Stimulated activated CD4-positive, alpha-beta T cell treated with anti-CD3 and anti-CD28 coated beads, TNF-alpha, amount 100 ng/mL, for 24 hours (primary cell): ENCODE results near the gene IGFBP2.

Source experiments
- DNase-seq, 3 experiments: peaks; one replicate each; pipeline ENCODE4 v3.0.0-alpha.2; 2020; ENCODE audit warnings: low read depth in 3 of 3

Gene IGFBP2

DNA sequence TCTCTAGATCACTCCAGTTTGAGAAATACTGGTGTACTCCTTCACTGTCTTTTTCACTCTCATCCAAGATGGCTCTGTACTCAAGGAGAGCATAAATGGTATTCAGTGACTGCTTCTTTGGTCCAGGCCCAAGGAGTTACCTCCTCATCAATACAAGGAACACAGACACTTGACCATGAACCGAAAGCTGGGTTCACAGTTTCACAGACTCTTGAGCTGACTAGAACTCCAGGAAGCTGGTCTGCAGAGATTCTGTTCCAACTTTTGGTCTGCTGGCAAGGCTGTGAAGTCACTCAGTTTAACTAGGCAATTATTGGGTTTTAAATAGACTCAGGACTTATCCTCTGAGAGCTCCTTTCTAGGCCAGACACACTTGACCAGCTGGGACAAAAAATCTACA lies 69.5 kb downstream of the IGFBP2 start:
- no peak for DNase-seq

DNA sequence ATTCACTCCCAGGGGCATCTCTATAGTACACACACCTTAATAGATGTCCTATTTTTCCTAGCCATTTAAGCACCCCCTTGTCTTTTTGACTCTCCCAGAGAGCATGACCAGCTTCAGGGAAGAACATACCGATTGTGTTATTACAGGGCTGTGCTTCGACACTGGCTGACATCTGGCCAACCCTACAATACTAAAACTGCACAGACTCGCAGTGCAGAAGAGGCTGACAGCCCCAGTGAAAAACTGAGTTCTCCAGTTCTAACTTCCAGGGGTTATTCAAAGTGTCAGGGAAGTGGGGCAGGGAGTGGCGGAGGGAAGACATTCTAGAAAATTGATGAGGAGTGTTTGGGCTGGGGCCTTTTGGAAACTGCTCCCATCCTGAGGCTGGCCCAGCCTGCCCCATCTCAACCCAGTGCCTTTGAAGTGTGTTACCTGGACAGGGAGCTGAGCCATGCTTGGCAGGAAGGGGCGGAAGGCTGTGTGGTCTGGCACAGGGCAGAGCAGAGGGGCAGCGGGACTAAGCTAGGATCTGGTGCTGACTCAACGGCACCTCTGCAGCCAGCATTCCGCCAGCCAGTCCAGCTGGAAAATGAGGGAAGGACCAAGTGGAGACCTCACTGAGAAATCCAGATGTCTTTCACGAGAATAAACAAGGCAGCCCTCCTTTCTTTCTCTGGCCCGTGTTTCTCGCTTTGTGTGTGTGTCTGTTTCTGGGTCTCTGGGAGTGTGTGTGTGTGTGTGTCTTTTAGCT lies 77.5 kb downstream of the IGFBP2 start:
- DNase-seq, result no peak

DNA sequence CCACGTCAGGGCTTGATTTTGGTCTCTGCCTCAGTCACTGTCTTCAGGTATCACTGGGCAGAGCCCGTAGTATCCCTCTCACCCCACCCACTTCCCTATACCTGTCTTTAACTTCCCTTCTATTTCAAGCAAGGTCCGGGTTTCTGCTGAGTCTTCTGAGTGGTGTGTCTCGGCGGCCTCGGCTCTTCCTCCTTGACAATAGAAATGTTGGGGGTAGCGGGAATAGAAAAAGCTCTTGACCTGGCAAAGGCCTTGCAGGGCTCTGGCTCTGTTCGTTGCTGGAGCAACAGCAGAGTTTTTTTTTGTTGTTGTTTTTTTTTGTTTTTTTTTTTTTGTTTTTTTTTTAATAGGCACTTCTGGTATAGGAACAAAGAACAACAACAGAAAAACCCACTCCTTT lies 78.1 kb downstream of the IGFBP2 start:
- no peak for DNase-seq

- no peak for DNase-seq
Observed at GRCh38 chr2:216713691-216714336, 80.6 kb downstream of the IGFBP2 start.
